ENCODE data around the gene PSMG3. TPM values are rescaled to one million over a fixed set of nuclear protein-coding genes. Genes with fewer than 3 reads are reported as not detected.

Gene PSMG3
- total and polyA plus RNA-seq, 7 experiments from 2014 or later: 12.1 to 57.9 (median 23.4) TPM

DNA sequence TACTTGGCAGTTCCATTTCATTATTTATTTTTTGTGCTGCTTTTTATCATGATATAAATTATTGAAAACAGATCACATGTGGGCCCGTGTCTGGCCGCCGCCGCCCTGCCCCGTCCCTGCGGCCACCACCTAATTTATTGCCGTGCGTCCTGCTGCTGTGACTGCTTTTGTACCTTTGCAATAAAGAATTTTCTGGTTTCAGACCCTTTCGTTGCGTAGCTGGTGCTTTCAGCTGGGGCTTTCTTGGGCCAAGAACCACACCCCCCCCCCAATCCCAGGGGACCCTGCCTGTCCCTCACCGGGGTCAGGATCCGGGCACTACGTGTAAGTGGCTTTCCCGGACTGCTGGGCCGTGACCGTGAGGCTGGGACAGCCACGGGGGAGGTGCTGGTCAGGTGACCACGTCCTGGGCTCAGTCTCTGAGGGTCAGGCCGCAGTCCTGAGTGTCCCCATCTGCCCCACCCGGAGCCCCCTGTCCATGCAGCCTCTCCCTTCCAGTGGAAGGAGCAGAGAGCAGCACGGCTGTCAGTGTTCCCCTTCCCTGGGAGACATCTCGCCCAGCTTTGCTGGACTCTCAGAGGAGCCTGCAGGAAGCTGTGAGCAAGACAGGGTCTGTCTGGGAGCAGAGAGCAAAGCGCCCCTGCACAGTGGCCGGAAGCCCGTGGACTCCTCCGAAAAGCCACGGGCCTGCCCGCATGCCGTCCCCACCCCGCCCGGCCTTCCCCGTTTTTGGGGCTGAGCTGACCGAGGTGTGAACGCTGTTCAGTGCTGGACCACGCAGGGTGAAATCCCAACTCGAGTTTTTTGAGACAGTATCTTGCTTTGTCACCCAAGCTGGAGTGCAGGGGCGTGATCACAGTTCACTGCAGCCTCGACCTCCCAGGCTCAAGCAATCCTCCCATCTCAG, 26.7 kb downstream of the PSMG3 start:
- DNase-seq: no peak
- POLR2A ChIA-PET: no interaction called here
- H3K27ac ChIP-seq (ENCODE audit: low read depth, low read length): no peak overlapping the region

DNA sequence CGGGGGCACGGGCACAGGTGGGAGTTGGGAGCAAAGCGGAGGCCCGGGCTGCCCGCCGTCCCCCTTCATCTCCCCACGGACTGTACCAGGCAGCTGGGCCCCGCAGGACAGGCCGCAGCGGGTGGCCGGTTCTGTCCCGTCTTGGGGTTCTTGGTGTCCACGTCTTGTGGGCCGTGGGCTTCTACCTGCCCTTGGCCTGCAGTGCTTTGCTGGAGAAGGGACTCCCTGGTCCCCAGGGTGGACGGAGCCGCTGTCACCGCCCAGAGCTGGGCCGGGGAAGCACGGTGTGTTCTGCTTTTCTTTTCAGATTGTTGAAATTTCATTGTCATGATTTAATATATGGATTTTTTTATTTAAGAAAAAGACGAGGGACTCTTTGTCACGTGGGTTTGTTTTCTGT, 27.5 kb downstream of the PSMG3 start:
- H3K4me1 Mint-ChIP-seq: peaks cover 0 to 2% (median 0%) of the 10 kb centered on the region in 7 donors
- no peaks in the 10 kb centered on the region for H3K9me3 Mint-ChIP-seq
- Histone ChIP-seq H3K27ac (ENCODE audit: low read depth, low read length) (no peak overlapping the region), H3K36me3 (ENCODE audit: control insufficient read depth in 2 of 3, insufficient read depth in 3 of 3, low read length in 3 of 3) (peaks cover 0 to 69% (median 0%) of the 10 kb centered on the region in 3 experiments), H3K4me1 (ENCODE audit: control insufficient read depth in 2 of 2, insufficient read depth in 2 of 2, low read length in 2 of 2) (no peaks in the 10 kb centered on the region), H3K4me3 (ENCODE audit: low read length) (no peak overlapping the region), H3K9me3 (ENCODE audit: control insufficient read depth in 2 of 3, low read length in 3 of 3) (no peaks in the 10 kb centered on the region), H3K27me3 (ENCODE audit: control insufficient read depth in 2 of 2, insufficient read depth in 2 of 2, low read length in 2 of 2) (no peaks in the 10 kb centered on the region)
- no peaks in the 10 kb centered on the region for H3K27me3 Mint-ChIP-seq
- peaks cover 0 to 4% (median 0%) of the 10 kb centered on the region in 5 donors for H3K36me3 Mint-ChIP-seq
- CTCF ChIA-PET: no interaction called here
- no peak overlapping the region for H3K27ac Mint-ChIP-seq
- no peak overlapping the region for H3K4me3 Mint-ChIP-seq
- intact Hi-C loops (cut with micrococcal nuclease): no loop called here
- ATAC-seq (no peak), DNase-seq (no peak)
- POLR2A ChIA-PET: no interaction called here

More for the DNA sequence above, 26.7 kb downstream of the PSMG3 start:
- no peaks in the 10 kb centered on the region for H3K4me1 ChIP-seq (ENCODE audit: control insufficient read depth in 2 of 2, insufficient read depth in 2 of 2, low read length in 2 of 2)
- ATAC-seq: no peak
- H3K4me3 ChIP-seq (ENCODE audit: low read length): no peak overlapping the region
- CTCF ChIA-PET: interaction anchor here (0.8 kb wide), 1 partner anchor 9 kb away, joined by 3 read pairs; no protein-coding TSS in a partner anchor
- H3K4me3 Mint-ChIP-seq: no peak overlapping the region
- intact Hi-C loops (cut with micrococcal nuclease): no loop called here
- no peaks in the 10 kb centered on the region for H3K9me3 Mint-ChIP-seq
- H3K27me3 ChIP-seq (ENCODE audit: control insufficient read depth in 2 of 2, insufficient read depth in 2 of 2, low read length in 2 of 2): no peaks in the 10 kb centered on the region
- H3K27me3 Mint-ChIP-seq: no peaks in the 10 kb centered on the region
- no peaks in the 10 kb centered on the region for H3K9me3 ChIP-seq (ENCODE audit: control insufficient read depth in 2 of 3, low read length in 3 of 3)
- peaks cover 0 to 4% (median 0%) of the 10 kb centered on the region in 5 donors for H3K36me3 Mint-ChIP-seq
- peaks cover 0 to under 1% (median 0%) of the 10 kb centered on the region in 7 donors for H3K4me1 Mint-ChIP-seq
- no peak overlapping the region for H3K27ac Mint-ChIP-seq
- peaks cover 0 to 62% (median 0%) of the 10 kb centered on the region in 3 experiments for H3K36me3 ChIP-seq (ENCODE audit: control insufficient read depth in 2 of 3, insufficient read depth in 3 of 3, low read length in 3 of 3)

DNA sequence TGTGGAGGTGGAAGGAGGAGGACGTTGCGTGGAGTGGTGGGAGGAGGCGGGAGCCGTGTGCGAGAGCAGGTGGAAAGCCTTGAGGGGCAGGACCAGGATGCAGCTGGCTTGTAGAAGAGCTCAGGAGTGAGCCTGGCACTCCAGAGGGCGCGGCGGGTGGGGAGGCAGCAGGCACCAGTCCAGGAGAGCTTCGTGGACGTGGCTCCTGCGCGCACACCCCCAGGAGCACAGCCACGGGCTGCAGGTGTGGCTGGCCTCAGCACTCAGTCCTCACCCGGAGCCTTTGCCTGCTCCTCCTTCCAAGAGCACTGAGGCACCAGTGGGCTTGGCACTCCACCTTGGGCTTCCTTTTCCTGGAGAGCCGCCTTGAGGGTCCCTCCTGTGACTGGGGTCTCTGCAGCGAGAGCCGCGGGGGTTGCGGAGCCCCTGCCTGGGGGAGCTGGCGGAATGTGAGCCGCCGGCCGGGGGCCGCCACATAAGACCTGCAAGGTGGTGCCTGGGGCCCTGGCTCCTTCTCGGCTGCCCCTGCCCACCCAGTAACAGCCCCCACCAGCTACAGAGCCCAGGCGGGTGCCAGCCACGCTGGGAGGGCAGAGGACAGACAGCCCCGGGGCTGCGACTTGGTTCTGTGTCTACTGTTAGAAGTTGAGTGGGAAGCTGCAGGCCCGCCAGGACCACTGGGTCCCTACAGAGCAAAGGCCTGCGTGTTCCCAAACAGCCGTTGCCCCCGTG, 28.2 kb downstream of the PSMG3 start:
- peaks cover 0 to 4% (median 0%) of the 10 kb centered on the region in 5 donors for H3K36me3 Mint-ChIP-seq
- peaks cover 0 to 77% (median 0%) of the 10 kb centered on the region in 3 experiments for H3K36me3 ChIP-seq (ENCODE audit: control insufficient read depth in 2 of 3, insufficient read depth in 3 of 3, low read length in 3 of 3)
- peak overlapping the region in 1 of 10 donors; percentile 10 for H3K4me3 Mint-ChIP-seq
- ATAC-seq (no peak), DNase-seq (no peak)
- intact Hi-C loops (cut with micrococcal nuclease): no loop called here
- no peaks in the 10 kb centered on the region for H3K27me3 Mint-ChIP-seq
- no peak overlapping the region for H3K4me3 ChIP-seq (ENCODE audit: low read length)
- peak overlapping the region in 1 of 9 donors; percentile 84 for H3K27ac Mint-ChIP-seq
- H3K27me3 ChIP-seq (ENCODE audit: control insufficient read depth in 2 of 2, insufficient read depth in 2 of 2, low read length in 2 of 2): no peaks in the 10 kb centered on the region
- H3K27ac ChIP-seq (ENCODE audit: low read depth, low read length): no peak overlapping the region
- no peaks in the 10 kb centered on the region for H3K4me1 ChIP-seq (ENCODE audit: control insufficient read depth in 2 of 2, insufficient read depth in 2 of 2, low read length in 2 of 2)
- CTCF ChIA-PET: no interaction called here
- peaks cover 0 to 2% (median under 1%) of the 10 kb centered on the region in 7 donors for H3K4me1 Mint-ChIP-seq
- POLR2A ChIA-PET: no interaction called here
- H3K9me3 Mint-ChIP-seq: no peaks in the 10 kb centered on the region
- H3K9me3 ChIP-seq (ENCODE audit: control insufficient read depth in 2 of 3, low read length in 3 of 3): no peaks in the 10 kb centered on the region

DNA sequence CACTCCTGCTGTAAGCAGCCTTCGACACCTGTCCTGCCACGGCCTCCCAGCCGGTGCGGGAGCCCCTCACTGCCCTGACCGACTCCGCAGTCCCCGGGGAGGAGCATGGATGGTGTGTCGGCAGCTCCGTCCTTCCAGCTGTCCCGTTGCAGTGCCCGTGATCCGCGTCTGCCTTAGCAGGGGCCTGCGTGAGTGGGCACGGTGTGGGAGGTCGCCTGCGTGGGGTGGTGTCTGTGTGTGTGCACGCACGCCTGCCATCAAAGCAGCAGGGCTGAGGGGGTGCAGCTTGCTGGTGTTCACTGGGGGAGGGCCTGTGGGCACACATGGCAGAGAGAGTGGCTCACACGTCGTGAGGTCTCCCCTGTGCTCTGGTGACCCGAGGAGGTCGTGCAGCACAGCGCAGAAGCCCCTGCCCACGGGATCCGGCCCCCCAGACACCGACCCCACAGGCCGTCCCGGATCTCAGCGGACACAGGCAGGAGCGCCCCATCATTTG, 29.0 kb downstream of the PSMG3 start:
- H3K36me3 ChIP-seq (ENCODE audit: control insufficient read depth in 2 of 3, insufficient read depth in 3 of 3, low read length in 3 of 3): peaks cover 0 to 82% (median 0%) of the 10 kb centered on the region in 3 experiments
- H3K4me1 ChIP-seq (ENCODE audit: control insufficient read depth in 2 of 2, insufficient read depth in 2 of 2, low read length in 2 of 2): no peaks in the 10 kb centered on the region
- Mint-ChIP-seq H3K27ac (no peak overlapping the region), H3K4me1 (peaks cover 0 to 6% (median 2%) of the 10 kb centered on the region in 7 donors), H3K4me3 (peak overlapping the region in 1 of 10 donors; percentile 25), H3K27me3 (no peaks in the 10 kb centered on the region), H3K9me3 (no peaks in the 10 kb centered on the region), H3K36me3 (peaks cover 0 to 4% (median 0%) of the 10 kb centered on the region in 5 donors)
- ATAC-seq (no peak), DNase-seq (no peak)
- no peaks in the 10 kb centered on the region for H3K9me3 ChIP-seq (ENCODE audit: control insufficient read depth in 2 of 3, low read length in 3 of 3)
- no peaks in the 10 kb centered on the region for H3K27me3 ChIP-seq (ENCODE audit: control insufficient read depth in 2 of 2, insufficient read depth in 2 of 2, low read length in 2 of 2)
- H3K4me3 ChIP-seq (ENCODE audit: low read length): no peak overlapping the region
- ChIA-PET CTCF (no interaction called here), POLR2A (interaction anchor here (0.5 kb wide), 1 partner anchor 779 kb away, joined by 3 read pairs; no protein-coding TSS in a partner anchor)
- H3K27ac ChIP-seq (ENCODE audit: low read depth, low read length): no peak overlapping the region
- intact Hi-C loops (cut with micrococcal nuclease): no loop called here

DNA sequence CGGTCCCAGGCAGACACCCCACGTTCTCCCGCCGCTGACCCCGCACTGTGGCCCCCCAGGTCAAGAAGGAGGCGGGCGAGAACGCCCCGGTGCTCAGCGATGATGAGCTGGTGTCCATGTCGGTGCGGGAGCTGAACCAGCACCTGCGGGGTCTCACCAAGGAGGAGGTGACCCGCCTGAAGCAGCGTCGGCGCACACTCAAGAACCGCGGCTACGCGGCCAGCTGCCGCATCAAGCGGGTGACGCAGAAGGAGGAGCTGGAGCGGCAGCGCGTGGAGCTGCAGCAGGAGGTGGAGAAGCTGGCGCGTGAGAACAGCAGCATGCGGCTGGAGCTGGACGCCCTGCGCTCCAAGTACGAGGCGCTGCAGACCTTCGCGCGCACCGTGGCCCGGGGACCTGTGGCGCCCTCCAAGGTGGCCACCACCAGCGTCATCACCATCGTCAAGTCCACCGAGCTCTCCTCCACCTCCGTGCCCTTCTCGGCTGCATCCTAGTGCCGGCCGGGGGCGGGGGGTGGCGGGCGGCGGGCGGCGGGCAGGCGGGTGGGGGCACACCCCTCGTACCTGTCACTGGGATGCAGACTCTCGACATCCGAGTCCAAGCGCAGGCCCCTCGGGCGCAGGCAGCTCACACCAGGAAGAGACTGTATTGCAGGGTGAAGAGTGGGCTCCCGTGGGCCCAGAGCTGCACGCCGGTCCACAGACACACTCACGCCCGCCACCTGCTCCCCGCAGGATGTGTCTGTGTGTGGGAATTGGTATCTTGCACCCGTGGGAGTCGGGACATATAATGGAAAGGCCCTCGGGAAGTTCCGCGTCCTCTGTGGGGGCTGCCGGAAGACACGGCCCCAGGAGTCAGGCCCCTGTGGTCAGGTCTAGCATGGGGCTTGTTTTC, 29.7 kb downstream of the PSMG3 start:
- ATAC-seq (no peak), DNase-seq (no peak)
- Mint-ChIP-seq H3K9me3 (no peaks in the 10 kb centered on the region), H3K27ac (no peak overlapping the region), H3K4me3 (no peak overlapping the region), H3K36me3 (peaks cover 0 to 4% (median 0%) of the 10 kb centered on the region in 5 donors), H3K4me1 (peaks cover 0 to 6% (median 2%) of the 10 kb centered on the region in 7 donors), H3K27me3 (no peaks in the 10 kb centered on the region)
- intact Hi-C loops (cut with micrococcal nuclease): loop anchor here in 1 of 2 donors (10.0 kb wide), 1 partner anchor 1015 kb away; the partner anchor contains the start of genes BRAT1 and IQCE
- Histone ChIP-seq H3K4me3 (ENCODE audit: low read length) (no peak overlapping the region), H3K36me3 (ENCODE audit: control insufficient read depth in 2 of 3, insufficient read depth in 3 of 3, low read length in 3 of 3) (peaks cover 0 to 82% (median 0%) of the 10 kb centered on the region in 3 experiments), H3K9me3 (ENCODE audit: control insufficient read depth in 2 of 3, low read length in 3 of 3) (no peaks in the 10 kb centered on the region), H3K4me1 (ENCODE audit: control insufficient read depth in 2 of 2, insufficient read depth in 2 of 2, low read length in 2 of 2) (no peaks in the 10 kb centered on the region), H3K27ac (ENCODE audit: low read depth, low read length) (no peak overlapping the region), H3K27me3 (ENCODE audit: control insufficient read depth in 2 of 2, insufficient read depth in 2 of 2, low read length in 2 of 2) (no peaks in the 10 kb centered on the region)
- CTCF ChIA-PET: no interaction called here
- POLR2A ChIA-PET: interaction anchor here (0.5 kb wide), 1 partner anchor 779 kb away, joined by 3 read pairs; no protein-coding TSS in a partner anchor
